ENCODE results near the gene UBFD1.
"Not testable (repeated sequence)": the region's sequence is repeated elsewhere in the genome, so short reads cannot be mapped to it uniquely, and the experiment has no call there.

The UBFD1 gene, protein sequence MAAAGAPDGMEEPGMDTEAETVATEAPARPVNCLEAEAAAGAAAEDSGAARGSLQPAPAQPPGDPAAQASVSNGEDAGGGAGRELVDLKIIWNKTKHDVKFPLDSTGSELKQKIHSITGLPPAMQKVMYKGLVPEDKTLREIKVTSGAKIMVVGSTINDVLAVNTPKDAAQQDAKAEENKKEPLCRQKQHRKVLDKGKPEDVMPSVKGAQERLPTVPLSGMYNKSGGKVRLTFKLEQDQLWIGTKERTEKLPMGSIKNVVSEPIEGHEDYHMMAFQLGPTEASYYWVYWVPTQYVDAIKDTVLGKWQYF

DNA sequence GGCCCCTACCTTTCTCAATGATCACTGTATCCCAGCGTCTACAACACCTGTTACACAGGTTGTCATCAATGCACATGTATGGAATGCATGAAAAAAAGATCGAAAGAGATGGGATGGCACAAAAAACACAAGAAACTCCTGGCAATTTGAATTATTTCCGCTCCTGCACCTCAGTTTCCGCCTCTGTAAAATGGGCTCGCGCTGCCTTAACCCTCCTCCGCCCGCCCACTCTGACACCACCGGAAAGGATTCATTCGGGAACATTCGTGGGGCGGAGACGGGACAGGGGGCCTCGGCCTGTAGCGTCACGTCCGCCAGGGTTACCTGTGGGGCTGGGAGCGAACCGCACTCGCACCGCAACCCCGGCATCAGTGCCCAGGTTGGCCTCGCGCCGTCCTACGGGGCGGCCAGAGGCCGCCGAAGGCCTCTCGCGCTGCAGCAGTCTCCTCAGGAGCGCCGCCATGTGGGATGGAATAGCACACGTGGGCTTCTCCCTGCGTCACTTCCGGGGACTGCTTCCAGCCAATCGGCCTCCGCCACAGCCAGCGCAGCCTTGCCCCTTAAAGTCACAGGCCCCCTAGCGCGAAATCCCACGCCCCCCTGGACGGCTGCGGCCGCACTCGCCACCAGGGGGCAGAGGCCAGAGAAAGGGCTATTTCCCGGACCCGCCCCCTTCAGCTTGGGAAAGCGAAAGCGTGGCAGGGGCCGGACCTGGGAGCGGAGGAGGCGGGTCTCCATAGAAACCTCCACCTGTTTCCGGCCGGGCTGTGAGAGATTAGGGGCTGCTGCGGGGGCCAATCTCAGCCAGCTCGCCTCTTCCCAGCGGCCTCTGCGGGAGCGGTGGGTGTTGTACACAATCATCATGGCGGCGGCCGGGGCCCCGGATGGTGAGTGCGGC is at the start of gene UBFD1, which contains the start of gene EARS2:
UBFD1 (plus strand) TSS at position 847 of the 898 bp plus-strand sequence; CDS start at position 863, 16 bp downstream.
EARS2 (minus strand) TSS at position 470 of the 898 bp plus-strand sequence; CDS start at position 463, 7 bp downstream.
- peak; percentile 67 for DNase-seq (ENCODE audit: insufficient read length, low spot score)
- TF ChIP-seq, protein P1, sequence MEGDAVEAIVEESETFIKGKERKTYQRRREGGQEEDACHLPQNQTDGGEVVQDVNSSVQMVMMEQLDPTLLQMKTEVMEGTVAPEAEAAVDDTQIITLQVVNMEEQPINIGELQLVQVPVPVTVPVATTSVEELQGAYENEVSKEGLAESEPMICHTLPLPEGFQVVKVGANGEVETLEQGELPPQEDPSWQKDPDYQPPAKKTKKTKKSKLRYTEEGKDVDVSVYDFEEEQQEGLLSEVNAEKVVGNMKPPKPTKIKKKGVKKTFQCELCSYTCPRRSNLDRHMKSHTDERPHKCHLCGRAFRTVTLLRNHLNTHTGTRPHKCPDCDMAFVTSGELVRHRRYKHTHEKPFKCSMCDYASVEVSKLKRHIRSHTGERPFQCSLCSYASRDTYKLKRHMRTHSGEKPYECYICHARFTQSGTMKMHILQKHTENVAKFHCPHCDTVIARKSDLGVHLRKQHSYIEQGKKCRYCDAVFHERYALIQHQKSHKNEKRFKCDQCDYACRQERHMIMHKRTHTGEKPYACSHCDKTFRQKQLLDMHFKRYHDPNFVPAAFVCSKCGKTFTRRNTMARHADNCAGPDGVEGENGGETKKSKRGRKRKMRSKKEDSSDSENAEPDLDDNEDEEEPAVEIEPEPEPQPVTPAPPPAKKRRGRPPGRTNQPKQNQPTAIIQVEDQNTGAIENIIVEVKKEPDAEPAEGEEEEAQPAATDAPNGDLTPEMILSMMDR (IDR thresholded peaks at IDR 0.05; ENCODE audit: insufficient read depth, missing control alignments) = peak; percentile 70
- no peak for FAIRE-seq

DNA sequence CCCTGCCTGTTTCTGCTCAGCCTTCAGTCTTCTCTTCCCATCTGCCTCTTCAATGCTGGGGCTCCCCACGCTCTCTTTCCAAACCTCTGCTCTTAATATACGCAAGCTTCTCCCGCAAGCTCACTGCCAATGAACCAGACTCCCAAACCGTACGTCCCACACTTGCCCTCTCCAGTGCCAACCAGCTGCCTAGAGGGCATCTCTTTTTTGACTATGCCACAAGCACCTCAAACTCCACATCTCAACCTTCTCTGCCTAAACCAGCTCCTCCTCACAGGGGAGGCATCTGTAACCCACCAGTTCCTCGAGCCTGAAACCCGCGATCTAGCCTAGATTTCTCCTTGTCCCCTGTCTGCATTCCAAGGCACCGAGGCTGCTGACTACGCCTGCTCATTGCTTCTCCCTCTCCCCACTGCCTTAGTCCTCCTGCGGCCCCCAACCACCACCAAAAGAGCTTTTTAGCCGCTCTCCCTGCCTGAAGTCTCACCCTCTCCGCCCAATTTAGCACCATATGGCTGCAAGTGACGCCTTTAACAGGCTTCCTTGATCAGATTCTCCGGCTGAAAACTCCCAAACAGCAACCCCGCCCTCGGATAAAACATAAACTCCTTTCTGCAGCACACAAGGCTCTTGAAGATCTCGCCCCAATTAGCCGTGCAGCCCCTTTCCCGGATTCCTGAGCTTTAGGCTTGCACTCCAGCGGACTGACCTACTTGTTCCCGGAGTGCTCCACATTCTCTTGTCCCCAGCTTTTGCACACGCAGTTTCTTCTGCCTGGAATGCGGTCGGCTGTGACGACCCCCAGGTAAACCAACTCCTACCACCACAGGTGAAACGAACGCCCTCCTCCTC is 48.7 kb upstream of the UBFD1 start:
- DNase-seq (ENCODE audit: insufficient read length, low spot score) (no peak), FAIRE-seq (no peak)
- TF ChIP-seq, protein P1 (IDR thresholded peaks at IDR 0.05; ENCODE audit: insufficient read depth, missing control alignments) = no peak

DNA sequence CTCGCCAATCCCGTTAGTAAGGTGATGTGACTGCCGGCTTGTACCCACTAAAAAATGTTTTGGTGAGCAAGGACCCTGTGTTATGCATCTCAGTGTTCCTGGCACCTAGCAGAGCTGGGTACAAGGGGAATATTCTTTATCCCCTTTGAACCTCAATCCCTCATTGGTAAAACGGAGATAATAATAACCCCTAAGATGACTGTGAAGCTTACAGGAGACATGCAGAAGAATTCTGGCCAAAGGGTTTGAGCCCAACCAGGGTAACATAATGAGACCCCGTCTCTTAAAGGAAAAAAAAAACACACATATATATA is 48.1 kb upstream of the UBFD1 start:
- TF ChIP-seq, protein P1 (IDR thresholded peaks at IDR 0.05; ENCODE audit: insufficient read depth, missing control alignments) = no peak
- DNase-seq (ENCODE audit: insufficient read length, low spot score) (no peak), FAIRE-seq (no peak)

DNA sequence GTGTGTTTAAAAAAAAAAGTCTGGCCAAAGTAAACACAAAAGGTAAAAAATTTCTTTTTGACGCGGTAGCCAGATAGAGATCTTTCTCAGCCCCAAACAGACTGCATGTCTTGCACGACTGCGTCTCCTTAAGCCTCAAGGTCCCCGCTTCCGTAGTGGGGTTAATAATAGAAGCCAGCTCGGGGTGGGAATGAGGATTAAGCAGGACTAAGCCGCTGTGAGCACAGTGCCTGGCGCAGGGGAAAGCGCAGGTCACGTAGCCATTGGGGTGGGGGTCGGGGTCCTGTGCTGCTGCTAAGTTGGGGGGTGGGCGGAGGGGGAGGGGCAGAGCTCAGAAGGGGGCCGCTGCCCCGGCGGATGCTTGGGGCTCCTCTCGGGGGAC is 47.8 kb upstream of the UBFD1 start:
- FAIRE-seq (no peak), DNase-seq (ENCODE audit: insufficient read length, low spot score) (peak; percentile 47)
- TF ChIP-seq, protein P1 (IDR thresholded peaks at IDR 0.05; ENCODE audit: insufficient read depth, missing control alignments) = no peak

DNA sequence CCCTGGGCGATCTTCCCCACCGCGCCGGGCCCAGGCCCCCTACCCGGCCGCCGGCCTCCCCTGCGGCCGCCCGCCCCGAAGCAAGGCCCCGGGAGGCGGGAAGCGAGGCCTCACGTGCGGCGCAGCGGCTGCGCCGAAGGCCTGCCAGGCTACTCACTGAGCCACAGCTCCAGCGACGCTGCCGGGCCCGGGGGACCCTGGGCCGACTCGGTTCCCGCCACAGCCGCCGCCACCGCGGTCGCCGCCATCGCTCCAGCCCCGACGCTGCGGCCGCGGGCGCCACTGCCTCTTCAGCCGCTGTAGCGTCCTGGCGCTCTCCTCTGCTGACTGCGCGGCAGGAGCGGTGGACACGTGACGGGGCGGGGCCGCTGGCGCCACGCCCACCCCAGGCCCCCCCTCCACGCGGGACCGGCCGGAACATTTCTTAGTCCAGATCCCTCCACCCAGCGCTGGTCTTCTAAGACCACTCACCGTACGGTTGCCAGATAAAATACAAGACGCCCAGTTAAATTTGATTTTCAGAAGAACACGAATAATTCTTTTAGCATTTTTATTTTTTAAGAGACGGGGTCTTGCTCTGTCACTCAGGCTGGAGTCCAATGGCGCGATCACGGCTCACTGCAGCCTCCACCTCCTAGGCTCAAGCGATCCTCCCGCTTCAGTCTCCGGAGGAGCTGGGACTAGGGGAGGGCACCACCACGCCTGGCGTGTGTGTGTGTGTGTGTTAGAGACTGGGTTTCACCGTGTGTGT is 47.2 kb upstream of the UBFD1 start, which contains the start of gene GGA2:
GGA2 (minus strand) TSS at position 331 of the 751 bp plus-strand sequence; CDS start at position 248, 83 bp downstream.
- FAIRE-seq (no peak), DNase-seq (ENCODE audit: insufficient read length, low spot score) (peak; percentile 68)
- TF ChIP-seq, protein P1 (IDR thresholded peaks at IDR 0.05; ENCODE audit: insufficient read depth, missing control alignments) = no peak

DNA sequence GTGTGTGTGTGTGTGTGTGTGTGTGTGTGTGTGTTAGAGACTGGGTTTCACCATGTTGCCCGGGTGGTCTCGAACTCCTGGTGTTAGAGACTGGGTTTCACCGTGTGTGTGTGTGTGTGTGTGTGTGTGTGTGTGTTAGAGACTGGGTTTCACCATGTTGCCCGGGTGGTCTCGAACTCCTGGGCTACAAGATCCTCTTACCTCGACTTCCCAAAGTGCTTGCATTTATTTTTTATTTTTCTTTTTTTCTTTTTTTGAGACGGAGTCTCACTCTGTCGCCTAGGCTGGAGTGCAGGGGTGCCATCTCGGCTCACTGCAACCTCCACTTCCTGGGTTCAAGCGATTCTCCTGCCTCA is 46.6 kb upstream of the UBFD1 start:
- FAIRE-seq; DNase-seq (ENCODE audit: insufficient read length, low spot score): not testable (repeated sequence)

All from D721Med (cell line).